Measurements from ENCODE around the gene AP4B1.

DNA sequence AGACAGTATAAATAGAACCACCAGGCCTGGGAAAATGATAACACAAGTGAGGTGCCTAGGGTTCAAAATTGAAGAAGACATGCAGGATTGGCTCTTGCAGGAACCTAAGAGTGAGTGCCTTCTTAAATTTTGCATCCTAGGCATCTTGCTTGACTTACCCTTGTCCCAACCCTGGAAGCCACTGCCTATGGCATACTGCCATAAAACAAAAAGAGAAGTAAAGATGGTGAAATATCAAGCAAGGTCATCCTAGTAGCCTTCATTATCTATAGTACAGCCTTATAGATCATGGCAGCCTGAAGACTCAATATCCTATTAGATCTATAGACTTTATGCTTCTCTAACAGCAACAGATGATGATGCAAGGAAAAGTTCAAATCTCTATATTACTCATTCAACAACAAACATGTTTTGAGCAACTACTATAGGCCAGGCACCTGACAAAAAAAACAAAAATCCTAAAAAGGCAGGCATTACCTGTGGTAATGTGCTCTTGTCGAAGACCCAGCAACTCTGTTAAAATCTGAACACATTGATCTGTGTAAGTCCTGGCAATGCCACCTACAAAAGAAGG is 6.3 kb downstream of the AP4B1 start:
- TF ChIP-seq, protein P1, sequence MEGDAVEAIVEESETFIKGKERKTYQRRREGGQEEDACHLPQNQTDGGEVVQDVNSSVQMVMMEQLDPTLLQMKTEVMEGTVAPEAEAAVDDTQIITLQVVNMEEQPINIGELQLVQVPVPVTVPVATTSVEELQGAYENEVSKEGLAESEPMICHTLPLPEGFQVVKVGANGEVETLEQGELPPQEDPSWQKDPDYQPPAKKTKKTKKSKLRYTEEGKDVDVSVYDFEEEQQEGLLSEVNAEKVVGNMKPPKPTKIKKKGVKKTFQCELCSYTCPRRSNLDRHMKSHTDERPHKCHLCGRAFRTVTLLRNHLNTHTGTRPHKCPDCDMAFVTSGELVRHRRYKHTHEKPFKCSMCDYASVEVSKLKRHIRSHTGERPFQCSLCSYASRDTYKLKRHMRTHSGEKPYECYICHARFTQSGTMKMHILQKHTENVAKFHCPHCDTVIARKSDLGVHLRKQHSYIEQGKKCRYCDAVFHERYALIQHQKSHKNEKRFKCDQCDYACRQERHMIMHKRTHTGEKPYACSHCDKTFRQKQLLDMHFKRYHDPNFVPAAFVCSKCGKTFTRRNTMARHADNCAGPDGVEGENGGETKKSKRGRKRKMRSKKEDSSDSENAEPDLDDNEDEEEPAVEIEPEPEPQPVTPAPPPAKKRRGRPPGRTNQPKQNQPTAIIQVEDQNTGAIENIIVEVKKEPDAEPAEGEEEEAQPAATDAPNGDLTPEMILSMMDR (IDR thresholded peaks at IDR 0.05; ENCODE audit: low read length), result no peak
- no peak for TF ChIP-seq EZH2 (IDR thresholded peaks at IDR 0.05; ENCODE audit: borderline replicate concordance, low read length)
